OCI-LY3 (cell line): ENCODE data around the gene ZNF780B.
"Not testable (repeated sequence)": the region's sequence is repeated elsewhere in the genome, so short reads cannot be mapped to it uniquely, and the experiment has no call there.

Experiments used
- CTCF ChIP-seq: fragments of 200-600, 300-600 bp; sonication (generic); IDR thresholded peaks from 2 replicates; pipeline ENCODE4 v1.5.1; 2014; ENCODE audit warnings: antibody characterized with exemption, low read length, low read depth
- EZH2phosphoT487 ChIP-seq: fragments of 200-600 bp; shearing (Covaris generic); IDR thresholded peaks from 2 replicates; pipeline ENCODE4 v1.6.1; 2018; ENCODE audit warnings: antibody characterized with exemption, mixed run types, low read depth

- TF ChIP-seq EZH2phosphoT487, CTCF: not testable (repeated sequence)
Measured at GRCh38 chr19:40041718-40042117, 14.3 kb downstream of the ZNF780B start.
